Measurements from ENCODE around the gene FAIM2. TPM values are rescaled to one million over a fixed set of nuclear protein-coding genes. Genes with fewer than 3 reads are reported as not detected.

Gene FAIM2
- total RNA-seq, 1 donor from 2014 or later = 1.6 TPM

- H3K27me3 ChIP-seq (ENCODE audit: control insufficient read depth in 3 of 3, insufficient read depth in 3 of 3, low read length in 3 of 3) = no peaks in the 10 kb centered on the region
- no peak overlapping the region for H3K9ac ChIP-seq (ENCODE audit: low read depth in 1 of 3, low read length in 3 of 3)
- no peak overlapping the region for H3K4me3 ChIP-seq (ENCODE audit: low read length in 3 of 3)
- H3K27ac ChIP-seq (ENCODE audit: low read depth, low read length) = peak overlapping the region; percentile 10
- H3K4me1 ChIP-seq (ENCODE audit: control insufficient read depth in 3 of 3, insufficient read depth in 3 of 3, low read length in 3 of 3) = peaks cover 25 to 33% (median 29%) of the 10 kb centered on the region in 3 donors
- H3K36me3 ChIP-seq (ENCODE audit: control insufficient read depth in 3 of 3, insufficient read depth in 3 of 3, low read length in 3 of 3) = peaks cover 0 to 4% (median 0%) of the 10 kb centered on the region in 3 donors
- H3K9me3 ChIP-seq (ENCODE audit: control insufficient read depth in 3 of 3, low read length in 3 of 3) = no peaks in the 10 kb centered on the region
Measured at GRCh38 chr12:49819786-49820185, 83.9 kb downstream of the FAIM2 start.

GRCh38 chr12:49818241-49818895 is 85.3 kb downstream of the FAIM2 start:
- Histone ChIP-seq H3K27ac (ENCODE audit: low read depth, low read length) (no peak overlapping the region), H3K4me1 (ENCODE audit: control insufficient read depth in 3 of 3, insufficient read depth in 3 of 3, low read length in 3 of 3) (peaks cover 12 to 20% (median 16%) of the 10 kb centered on the region in 3 donors)

More at GRCh38 chr12:49818241-49818895, 85.3 kb downstream of the FAIM2 start:
- Histone ChIP-seq H3K9ac (ENCODE audit: low read depth in 1 of 3, low read length in 3 of 3) (no peak overlapping the region), H3K9me3 (ENCODE audit: control insufficient read depth in 3 of 3, low read length in 3 of 3) (no peaks in the 10 kb centered on the region), H3K4me3 (ENCODE audit: low read length in 3 of 3) (no peak overlapping the region), H3K27me3 (ENCODE audit: control insufficient read depth in 3 of 3, insufficient read depth in 3 of 3, low read length in 3 of 3) (no peaks in the 10 kb centered on the region), H3K36me3 (ENCODE audit: control insufficient read depth in 3 of 3, insufficient read depth in 3 of 3, low read length in 3 of 3) (peaks cover 0 to 2% (median 0%) of the 10 kb centered on the region in 3 donors)

Other genes starting within 250 kb of the FAIM2 start
- gene FMNL3, start 196.5 kb downstream of the FAIM2 start, total RNA-seq = 19.3 TPM
- 185 TPM for gene TMBIM6, start 162.3 kb downstream of the FAIM2 start, total RNA-seq
- gene NCKAP5L, start 75.5 kb downstream of the FAIM2 start, total RNA-seq = 19.3 TPM
- gene BCDIN3D, start 60.8 kb downstream of the FAIM2 start, total RNA-seq = 6.8 TPM
- not detected for gene AQP2, start 46.8 kb upstream of the FAIM2 start, total RNA-seq
- 1.0 TPM for gene AQP5, start 58.0 kb upstream of the FAIM2 start, total RNA-seq
- gene AQP6, start 69.0 kb upstream of the FAIM2 start, total RNA-seq = 0.52 TPM
- 23.5 TPM for gene RACGAP1, start 121.6 kb upstream of the FAIM2 start, total RNA-seq
- gene ASIC1, start 153.7 kb upstream of the FAIM2 start, total RNA-seq = 2.6 TPM
- 19.3 TPM for gene SMARCD1, start 181.4 kb upstream of the FAIM2 start, total RNA-seq
- 104 TPM for gene GPD1, start 200.1 kb upstream of the FAIM2 start, total RNA-seq
- 37.1 TPM for gene COX14, start 208.3 kb upstream of the FAIM2 start, total RNA-seq

Data from skeletal muscle tissue (tissue), 4 donors.